Erythroblast (primary cell): ENCODE results near the gene SLC6A9.

ENCODE experiments used
- GATA1 ChIP-seq: IDR thresholded peaks from 2 replicates; pipeline ENCODE4 v1.6.1; 2011; ENCODE audit warnings: low read depth, mild to moderate bottlenecking, control low read depth, low read length, moderate library complexity
- POLR2A ChIP-seq: IDR thresholded peaks from 2 replicates; pipeline ENCODE4 v1.6.1; 2011; ENCODE audit warnings: mild to moderate bottlenecking, low read length

DNA sequence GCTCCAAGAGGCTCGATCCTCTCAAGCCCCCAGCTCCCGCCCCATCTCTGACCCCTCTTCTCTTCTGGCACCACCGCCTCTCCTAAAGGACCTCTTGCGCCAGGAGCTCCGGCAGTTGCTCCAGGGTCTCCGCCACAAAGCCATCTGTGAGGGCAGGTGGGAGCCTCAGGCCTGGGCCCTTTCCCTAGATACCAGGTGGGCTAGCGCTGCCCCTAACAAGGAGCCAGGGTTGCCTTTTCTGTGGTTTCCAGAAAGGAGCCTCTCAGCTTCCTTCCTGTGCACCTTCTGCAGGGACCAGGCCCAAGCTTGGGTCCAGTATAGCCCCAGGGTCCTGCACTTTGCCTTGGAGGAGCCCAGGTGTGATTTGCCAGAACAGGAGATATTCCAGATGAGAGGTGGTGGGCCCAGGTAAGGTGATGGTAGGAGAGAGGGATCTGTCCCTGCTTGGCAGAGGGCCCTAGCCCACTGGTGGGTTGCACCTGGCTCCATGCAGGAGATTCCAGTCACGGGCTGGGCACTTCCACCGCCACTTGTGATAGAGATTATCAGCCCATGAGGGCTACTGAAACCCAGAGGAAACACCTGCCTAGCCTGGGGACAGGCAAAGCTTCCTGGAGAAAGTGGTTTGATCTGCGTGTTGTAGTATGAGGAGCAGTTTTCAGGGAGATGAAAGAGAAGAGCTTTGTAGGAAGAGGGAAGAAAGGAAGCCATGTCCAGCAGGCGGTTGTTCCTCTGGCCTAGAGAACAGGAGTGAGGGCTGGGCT lies 38.8 kb downstream of the SLC6A9 start:
- TF ChIP-seq POLR2A (no peak), GATA1 (no peak)
